ENCODE results near the gene DIAPH1.
"Not testable (repeated sequence)": the region's sequence is repeated elsewhere in the genome, so short reads cannot be mapped to it uniquely, and the experiment has no call there.

DIAPH1 gene

GRCh38 chr5:141639357-141640050, 20.7 kb upstream of the DIAPH1 start:
- no peak for DNase-seq

DNA sequence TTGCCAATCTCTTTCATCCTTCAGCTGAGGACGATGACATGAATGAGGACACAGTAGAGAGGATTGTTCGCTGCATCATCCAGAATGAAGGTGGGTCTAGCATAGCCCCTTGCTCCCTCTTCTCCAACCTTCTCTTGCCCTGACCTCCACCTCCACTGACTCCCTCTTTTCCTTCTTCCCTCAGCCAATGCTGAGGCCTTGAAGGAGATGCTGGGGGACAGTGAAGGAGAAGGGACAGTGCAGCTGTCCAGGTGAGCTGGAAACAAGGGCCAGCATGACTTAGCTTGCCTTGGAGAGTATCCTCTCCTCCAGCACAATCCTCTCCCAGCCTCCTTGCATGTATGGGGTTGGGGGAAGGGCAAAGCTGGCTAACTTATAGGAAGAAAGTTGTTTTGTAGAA, 20.0 kb upstream of the DIAPH1 start:
- DNase-seq = no peak

DNA sequence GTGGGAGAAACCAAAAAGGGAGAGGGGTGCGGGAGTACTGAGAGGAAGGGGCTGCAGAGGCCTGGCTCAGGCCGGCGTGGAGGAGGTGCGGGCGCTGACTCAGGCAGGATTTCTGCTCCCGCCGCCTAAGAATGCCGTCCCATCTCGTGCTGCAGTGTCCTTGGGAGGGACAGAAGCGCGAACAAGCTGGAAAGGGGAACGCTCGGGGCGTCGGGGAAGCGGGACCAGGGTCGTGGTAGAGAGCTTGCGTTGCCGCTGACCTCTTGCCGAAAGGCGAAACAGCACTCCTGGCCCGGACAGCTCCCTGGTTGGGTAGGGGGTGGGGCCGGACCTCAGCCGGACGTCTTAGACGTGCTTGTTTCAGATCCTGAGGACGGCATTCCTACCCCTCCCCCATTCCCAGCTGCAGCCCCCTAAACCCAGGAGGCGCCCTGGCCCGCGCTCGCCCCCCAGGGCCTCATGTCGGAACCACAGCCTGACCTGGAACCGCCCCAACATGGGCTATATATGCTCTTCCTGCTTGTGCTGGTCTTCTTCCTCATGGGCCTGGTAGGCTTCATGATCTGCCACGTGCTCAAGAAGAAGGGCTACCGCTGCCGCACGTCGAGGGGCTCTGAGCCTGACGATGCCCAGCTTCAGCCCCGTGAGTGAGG, 19.1 kb upstream of the DIAPH1 start:
- peak; percentile 70 for DNase-seq

DNA sequence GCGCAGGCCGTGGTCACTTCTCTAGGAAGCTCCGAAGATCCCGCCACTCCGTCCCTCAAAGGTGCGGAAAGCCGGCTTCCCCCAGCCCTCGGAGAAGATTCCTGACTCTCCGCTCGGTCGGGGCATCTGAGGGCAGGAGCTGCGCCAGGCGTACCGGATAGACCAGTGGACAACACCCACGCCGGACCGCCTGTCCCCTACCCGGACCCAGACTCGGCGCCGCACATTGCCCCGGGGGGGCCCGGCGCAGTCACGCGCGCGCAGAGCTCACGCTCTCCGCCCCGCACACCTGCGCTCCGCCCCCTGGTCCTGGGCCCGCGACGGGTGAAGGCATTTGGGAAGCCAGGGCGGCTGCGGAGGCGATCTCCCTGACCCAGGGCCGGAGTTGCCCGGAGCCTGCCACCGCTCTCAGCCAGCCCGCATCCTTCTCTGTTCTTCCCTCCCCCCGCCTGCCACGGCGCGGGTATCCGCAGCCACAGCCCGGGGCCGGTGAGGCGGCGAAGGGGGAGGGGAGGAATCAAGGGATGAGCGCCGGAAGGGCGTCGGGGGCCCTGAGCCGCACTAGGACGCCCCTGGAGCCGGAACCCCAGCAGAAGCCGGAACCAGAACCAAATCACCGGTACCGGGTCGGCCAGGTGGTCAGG, 18.4 kb upstream of the DIAPH1 start:
- DNase-seq = peak; percentile 75

GRCh38 chr5:141636413-141637122, 17.8 kb upstream of the DIAPH1 start, which contains the start of the genes HDAC3 and RELL2:
Gene HDAC3, minus strand, starts transcription at chr5:141636849. Its CDS starts 59 bp downstream, at chr5:141636790.
Gene RELL2, plus strand, starts transcription at chr5:141636997. Its CDS starts 1,229 bp downstream, at chr5:141638226.
- peak; percentile 95 for DNase-seq

DNA sequence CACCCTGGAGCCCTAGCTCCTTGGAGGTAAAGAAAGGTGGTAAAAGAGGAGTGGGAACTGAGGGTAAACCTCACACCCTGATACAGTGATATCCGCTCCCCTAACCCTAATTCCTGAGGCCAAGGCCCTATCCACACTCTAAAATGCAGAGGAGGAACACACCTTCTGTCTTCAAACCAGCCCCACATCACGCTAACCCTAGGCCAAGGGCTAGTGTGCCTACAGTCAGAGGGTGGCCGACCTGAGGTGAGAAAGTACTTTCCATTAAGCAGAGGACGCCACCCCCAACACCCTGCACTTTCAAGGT, 17.3 kb upstream of the DIAPH1 start:
- no peak for DNase-seq

DNA sequence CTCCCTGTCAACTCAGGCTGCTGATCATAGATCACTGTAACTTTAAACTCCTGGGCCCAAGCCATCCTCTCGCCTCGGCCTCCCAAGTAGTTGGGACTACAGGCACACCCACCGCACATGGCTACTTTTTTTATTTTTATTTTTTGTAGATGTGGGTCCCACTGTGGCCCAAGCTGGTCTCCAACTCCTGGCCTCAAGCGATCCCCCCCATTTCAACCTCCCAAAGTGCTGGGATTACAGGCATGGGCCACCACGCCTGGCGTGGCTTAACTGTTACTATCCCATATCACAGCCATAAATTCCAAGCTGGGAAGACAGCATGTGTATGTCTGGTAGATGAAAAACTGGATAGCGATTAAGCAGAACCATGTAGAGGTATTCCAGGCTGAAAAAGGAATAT, 16.8 kb upstream of the DIAPH1 start:
- no peak for DNase-seq

DNA sequence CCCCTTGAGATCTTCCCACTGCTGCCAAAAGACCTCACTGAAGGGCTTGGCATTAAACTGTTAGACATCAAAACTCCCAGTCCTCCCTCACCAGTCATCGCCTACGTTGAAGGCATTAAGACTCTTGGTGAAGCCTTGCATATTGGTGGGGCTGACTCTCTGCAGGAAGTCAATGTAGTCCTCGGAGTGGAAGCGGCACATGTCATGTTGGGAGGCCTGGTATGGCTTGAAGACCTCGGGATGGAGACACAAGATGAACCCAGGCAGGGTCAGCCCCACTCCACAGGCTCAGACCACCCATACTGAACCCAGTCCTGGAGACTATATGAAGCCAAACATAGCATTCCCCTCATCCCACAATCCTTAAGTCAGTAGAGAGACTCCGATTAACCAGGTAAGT, 15.9 kb upstream of the DIAPH1 start:
- no peak for DNase-seq

DNA sequence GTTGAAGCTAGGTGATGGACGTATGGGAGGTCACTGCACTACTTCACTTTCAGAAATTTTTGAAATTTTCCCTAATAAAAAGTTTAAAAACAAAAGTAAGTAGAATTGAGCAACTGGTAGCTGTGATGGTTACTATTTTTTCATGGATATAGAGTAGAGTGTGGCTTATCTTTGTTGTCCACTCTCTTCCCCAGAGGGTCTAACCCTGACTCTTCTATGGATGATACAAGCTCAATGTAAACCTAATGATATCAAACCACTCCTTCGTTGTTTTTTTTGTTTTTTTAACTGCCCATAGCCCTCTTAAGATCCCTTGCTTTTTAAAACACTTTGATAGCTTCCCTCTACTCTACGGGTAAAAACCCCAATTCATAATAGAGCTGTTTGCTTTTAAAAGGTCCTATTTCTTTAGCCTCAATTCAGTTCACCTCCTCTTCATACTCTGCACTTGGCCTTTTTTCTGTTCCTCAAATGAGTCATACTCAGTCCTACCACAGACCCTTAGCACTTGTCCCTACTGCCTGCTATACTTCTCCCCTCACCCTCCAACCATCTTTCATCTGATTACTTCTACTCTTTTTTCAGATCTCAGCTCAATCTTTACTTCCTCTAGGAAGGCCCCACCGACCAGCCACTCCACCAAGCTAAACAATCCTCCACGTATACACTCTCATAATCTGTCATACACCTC, 15.2 kb upstream of the DIAPH1 start:
- DNase-seq = no peak

GRCh38 chr5:141632650-141633049, 13.8 kb upstream of the DIAPH1 start:
- no peak for DNase-seq

DNA sequence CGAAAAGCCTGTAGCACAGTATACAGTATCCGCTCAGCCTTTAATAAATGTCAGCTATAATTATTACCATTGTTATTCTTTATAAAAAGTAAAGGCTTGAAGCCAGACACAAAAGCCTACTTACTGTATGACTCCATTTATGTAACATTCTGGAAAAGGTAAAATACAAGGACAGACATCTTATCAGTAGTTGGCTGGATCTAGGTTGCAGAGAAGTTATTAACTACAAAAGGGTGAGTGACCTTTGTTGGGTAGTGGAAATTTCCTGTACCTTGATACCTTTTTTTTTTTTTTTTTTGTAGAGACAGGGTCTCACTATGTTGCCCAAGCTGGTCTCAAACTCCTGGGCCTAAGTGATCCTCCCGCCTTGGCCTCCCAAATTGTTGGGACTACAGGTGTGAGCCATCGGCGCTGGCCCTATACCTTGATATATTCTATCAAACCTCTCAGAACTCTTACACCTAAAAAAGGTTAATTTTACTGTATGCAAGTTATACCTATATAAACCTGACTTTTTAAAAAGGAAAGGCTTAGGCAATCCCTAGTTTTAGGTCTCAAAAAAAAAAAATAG, 11.9 kb upstream of the DIAPH1 start:
- DNase-seq = no peak

- DNase-seq = no peak
Measured at GRCh38 chr5:141628175-141628788, 9.5 kb upstream of the DIAPH1 start.

- DNase-seq = no peak
Measured at GRCh38 chr5:141623611-141624010, 4.8 kb upstream of the DIAPH1 start.

GRCh38 chr5:141623186-141623585, 4.4 kb upstream of the DIAPH1 start:
- DNase-seq = peak; percentile 44

DNA sequence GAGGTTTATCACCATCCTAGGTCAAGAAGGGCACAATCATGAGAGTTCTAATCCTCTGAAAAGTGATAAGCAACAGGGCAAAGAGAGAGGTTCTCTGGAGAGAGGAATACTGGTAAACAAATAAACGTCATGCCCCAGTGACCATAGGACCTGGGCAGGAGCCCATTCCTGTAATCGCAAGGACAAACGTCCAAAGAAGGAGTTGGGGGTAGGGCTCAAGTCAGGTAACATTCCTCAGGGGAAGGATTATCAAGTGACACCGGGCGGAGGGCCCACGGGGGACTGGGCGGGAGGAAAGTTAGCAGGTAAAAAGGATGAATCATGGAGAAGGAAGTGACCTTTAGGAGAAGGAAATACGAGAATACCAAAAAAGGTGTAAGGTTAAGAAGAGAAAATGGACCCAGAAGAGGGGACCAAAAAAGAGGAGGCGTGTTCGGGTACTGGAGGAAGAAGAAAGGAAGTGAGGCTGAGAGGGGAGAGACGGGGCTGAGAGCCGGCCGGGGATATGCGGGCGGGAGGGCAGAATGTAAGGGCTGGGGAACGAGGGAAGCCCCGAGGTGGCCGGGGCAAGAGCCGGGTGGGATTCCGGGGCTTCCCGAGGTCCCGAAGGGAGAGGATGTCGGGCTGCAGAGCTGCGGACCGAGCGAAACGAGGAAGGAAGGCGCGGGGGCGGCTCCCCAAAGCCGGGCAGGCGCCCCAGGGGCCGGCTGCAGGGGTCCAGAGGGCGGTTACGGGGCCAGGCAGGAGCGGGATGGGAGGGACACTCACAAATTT, 583 bp downstream of the DIAPH1 start:
- peak; percentile 78 for DNase-seq

GRCh38 chr5:141617682-141618029, 1.1 kb downstream of the DIAPH1 start:
- DNase-seq = no peak

- no peak for DNase-seq
Measured at GRCh38 chr5:141617128-141617527, 1.7 kb downstream of the DIAPH1 start.

- peak; percentile 26 for DNase-seq
Measured at GRCh38 chr5:141615991-141616720, 2.6 kb downstream of the DIAPH1 start.

DNA sequence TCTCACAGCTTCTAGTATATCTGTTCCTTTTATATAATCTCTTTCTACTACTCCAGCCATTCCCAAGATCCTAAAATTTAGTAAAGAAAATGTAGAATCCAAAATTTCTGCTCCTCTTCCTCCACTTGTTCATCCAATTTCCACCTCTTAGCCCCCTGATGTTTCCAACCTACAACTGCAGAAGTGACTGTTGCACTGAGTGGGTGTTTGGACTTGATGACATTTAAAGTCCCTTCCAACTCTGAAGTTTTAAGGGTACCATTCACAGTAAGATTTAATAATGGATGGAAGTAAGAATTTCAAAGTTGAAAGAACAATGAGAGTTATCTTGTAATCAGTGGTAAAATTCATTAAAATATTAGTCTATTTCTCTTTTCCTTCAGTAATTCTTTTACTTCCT, 5.5 kb downstream of the DIAPH1 start:
- DNase-seq = no peak

GRCh38 chr5:141611289-141611688, 7.5 kb downstream of the DIAPH1 start:
- DNase-seq = no peak

GRCh38 chr5:141609921-141610320, 8.9 kb downstream of the DIAPH1 start:
- DNase-seq = not testable (repeated sequence)

Data from stimulated activated CD4-positive, alpha-beta T cell treated with anti-CD3 and anti-CD28 coated beads, Interleukin-15, amount 100 ng/mL, for 24 hours (primary cell).